B cell (primary cell): ENCODE results near the gene GIPC3. TPM values are rescaled to one million over a fixed set of nuclear protein-coding genes. Genes with fewer than 3 reads are reported as not detected.

Experiments used
- ATAC-seq: fragments of 200-7000 bp; cut with Tn5 transposase; one replicate; pipeline ENCODE4 v1.10.0; 2021; ENCODE audit warnings: low read depth, mild to moderate bottlenecking, moderate number of reproducible peaks, moderate library complexity
- CTCF ChIA-PET: fragments of 350-600 bp; sonication (Branson Sonifier 250); formaldehyde crosslinking; loops from one replicate; lab custom pipeline; 2021; ENCODE audit warnings: antibody characterized with exemption, inconsistent platforms; lab: Charles Lee
- POLR2A ChIA-PET: fragments of 350-600 bp; sonication (Branson Sonifier 250); formaldehyde crosslinking; loops from one replicate; lab custom pipeline; 2021; ENCODE audit warnings: antibody characterized with exemption; lab: Charles Lee
- DNase-seq: peaks from one replicate; pipeline ENCODE4 v3.0.0; 2013
- H2AFZ ChIP-seq: 2 replicates; pipeline ENCODE4 v1.6.1; 2012; ENCODE audit warnings: mild to moderate bottlenecking, low read depth, low read length; ENCODE audit not compliant: insufficient read depth, poor library complexity, severe bottlenecking
- H3K27ac ChIP-seq, 2 donors: 1 replicate in 1 of 2; 2 replicates in 1 of 2; pipeline ENCODE4 v1.5.1; 2012 to 2013; ENCODE audit warnings: low read length in 2 of 2, mild to moderate bottlenecking in 2 of 2, moderate library complexity in 1 of 2
- H3K27me3 ChIP-seq, 4 experiments: fragments of 200-600 bp in 1 of 4; sonication (generic) in 1 of 4; replicated peaks in 1 of 4; 1 replicate in 2 of 4; 2 replicates in 2 of 4; pipeline versions ENCODE4 v1.6.1 to v1.7.0; 2013 to 2016; ENCODE audit warnings: low read length in 3 of 4, mild to moderate bottlenecking in 2 of 4, mixed read lengths in 1 of 4, moderate library complexity in 1 of 4; ENCODE audit not compliant: insufficient read depth in 4 of 4, control insufficient read depth in 3 of 4; ENCODE audit errors: control extremely low read depth in 1 of 4
- H3K36me3 ChIP-seq, 2 experiments: replicated peaks in 1 of 2; 1 replicate in 1 of 2; 2 replicates in 1 of 2; pipeline versions ENCODE4 v1.6.1 to v1.7.1; 2013; ENCODE audit warnings: low read length in 1 of 2; ENCODE audit not compliant: insufficient read depth in 2 of 2, control insufficient read depth in 1 of 2; ENCODE audit errors: control extremely low read depth in 1 of 2, extremely low read depth in 1 of 2
- H3K4me1 ChIP-seq, 2 donors: fragments of 200-600 bp in 1 of 2; sonication (generic) in 1 of 2; 1 replicate in 1 of 2; 2 replicates in 1 of 2; pipeline versions ENCODE4 v1.5.1 to v1.6.1; 2013 to 2017; ENCODE audit warnings: low read length in 2 of 2; ENCODE audit not compliant: control insufficient read depth in 2 of 2, insufficient read depth in 2 of 2
- H3K4me2 ChIP-seq: replicated peaks from 2 replicates; pipeline ENCODE3; 2012; ENCODE audit warnings: mild to moderate bottlenecking, low read depth, low read length; ENCODE audit not compliant: poor library complexity, severe bottlenecking
- H3K4me3 ChIP-seq, 5 experiments: fragments of 200-600 bp in 1 of 5; sonication (generic) in 1 of 5; 1 replicate in 3 of 5; 2 replicates in 2 of 5; pipeline versions ENCODE4 v1.5.1 to v1.7.0; 2011 to 2016; ENCODE audit warnings: low read length in 4 of 5, mild to moderate bottlenecking in 4 of 5, low read depth in 2 of 5, control low read depth in 1 of 5, moderate library complexity in 1 of 5; ENCODE audit not compliant: insufficient read depth in 1 of 5; ENCODE audit errors: control extremely low read depth in 1 of 5, extremely low read depth in 1 of 5
- H3K79me2 ChIP-seq: fragments of 200-600 bp; sonication (generic); one replicate; pipeline ENCODE4 v1.6.0; 2016; ENCODE audit warnings: low read length; ENCODE audit not compliant: control insufficient read depth, insufficient read depth
- H3K9ac ChIP-seq: fragments of 200-600 bp; sonication (generic); 2 replicates; pipeline ENCODE4 v1.6.1; 2017; ENCODE audit warnings: mild to moderate bottlenecking, low read length, moderate library complexity
- H3K9me3 ChIP-seq, 3 donors: one replicate each; pipeline versions ENCODE4 v1.6.1 to v1.7.1; 2013; ENCODE audit warnings: low read length in 2 of 3; ENCODE audit not compliant: control insufficient read depth in 2 of 3, insufficient read depth in 1 of 3; ENCODE audit errors: control extremely low read depth in 1 of 3
- H4K20me1 ChIP-seq: 2 replicates; pipeline ENCODE4 v1.6.0; 2012; ENCODE audit warnings: mild to moderate bottlenecking, low read length; ENCODE audit not compliant: insufficient read depth, control insufficient read depth, poor library complexity, severe bottlenecking
- H3K27ac Mint-ChIP-seq: one replicate; pipeline ENCODE4 v1.8.0; 2021; ENCODE audit warnings: mixed read lengths
- H3K27me3 Mint-ChIP-seq: one replicate; pipeline ENCODE4 v1.8.0; 2021; ENCODE audit warnings: mixed read lengths
- H3K4me1 Mint-ChIP-seq: one replicate; pipeline ENCODE4 v1.8.0; 2021; ENCODE audit warnings: mixed read lengths
- H3K4me3 Mint-ChIP-seq: one replicate; pipeline ENCODE4 v1.8.0; 2021; ENCODE audit warnings: mixed read lengths
- H3K9me3 Mint-ChIP-seq: one replicate; pipeline ENCODE4 v1.8.0; 2022; ENCODE audit warnings: mixed read lengths; ENCODE audit not compliant: insufficient read depth
- CTCF ChIP-seq: fragments of 200-600 bp; IDR thresholded peaks from one replicate; pipeline ENCODE4 v1.8.0; 2022; ENCODE audit warnings: antibody characterized with exemption, mild to moderate bottlenecking
- EZH2 ChIP-seq: IDR thresholded peaks from 2 replicates; pipeline ENCODE4 v1.6.1; 2012; ENCODE audit warnings: borderline replicate concordance, low read depth, mild to moderate bottlenecking, moderate library complexity, low read length; ENCODE audit not compliant: insufficient read depth, poor library complexity, severe bottlenecking
- WGBS: methylation state at CpG from one replicate; pipeline ENCODE4 v1.1.5; 2013; ENCODE audit warnings: missing lambda C conversion rate; ENCODE audit not compliant: insufficient coverage; 5-methylcytosine and 5-hydroxymethylcytosine counted together
- intact Hi-C: fragments of 100-400 bp; cut with micrococcal nuclease; formaldehyde crosslinking; loops from one replicate; pipeline ENCODE4 v1.10.0; 2022
- polyA plus RNA-seq: library from polyadenylated mRNA; depleted of rRNA; stranded (reverse); fragments of >200 nt; gene quantifications from 2 replicates; pipeline ENCODE4 v1.2.3, GENCODE V29; 2012
- total RNA-seq, 2 donors: library from RNA; stranded (reverse); fragments of 120-200 nt in 1 of 2; gene quantifications; 1 replicate in 1 of 2; 2 replicates in 1 of 2; pipeline versions ENCODE4 v1.2.3 to v1.2.4, GENCODE V29; 2013 to 2022

GIPC3 gene
- total and polyA plus RNA-seq, 2 donors (not counting 1 experiment from before 2014, with no cell fraction given) = 0.47 to 0.48 TPM

DNA sequence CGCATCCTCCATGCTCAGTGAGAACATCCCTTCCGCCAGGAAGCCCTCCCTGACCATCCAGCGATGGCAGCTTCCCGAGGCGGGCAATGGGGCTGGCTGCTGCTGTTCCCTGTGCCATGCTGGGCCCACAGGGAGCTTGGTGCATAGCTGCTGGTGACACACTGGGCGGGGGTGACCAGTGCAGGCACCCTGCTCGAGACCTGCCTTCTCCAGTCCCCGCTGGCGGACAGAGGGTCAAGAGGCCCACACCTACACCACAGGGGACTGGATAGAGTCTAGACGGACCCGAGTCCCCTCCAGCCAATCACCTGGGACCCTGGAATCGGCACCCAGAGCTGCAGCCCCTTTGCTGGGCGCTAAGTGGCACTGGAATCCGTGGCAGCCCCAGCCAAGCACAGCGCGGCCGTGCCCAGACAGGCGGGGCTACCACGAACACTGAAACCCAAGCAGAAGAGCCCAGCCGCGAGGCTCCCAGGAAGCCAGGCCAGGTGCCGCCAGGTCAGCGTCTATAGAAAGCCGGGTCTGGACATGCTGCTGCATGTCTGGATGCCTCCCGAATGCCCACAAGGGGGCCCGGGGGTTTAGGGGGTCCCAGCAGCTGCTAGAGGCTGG is 30.4 kb downstream of the GIPC3 start:
- no peak for TF ChIP-seq EZH2
- TF ChIP-seq CTCF = no peak
- H3K27me3 Mint-ChIP-seq = no peaks in the 10 kb centered on the region
- DNase-seq (no peak), ATAC-seq (no peak)
- H3K9me3 ChIP-seq = no peaks in the 10 kb centered on the region
- 98% methylated on average over 24 of the region's 26 CpGs for WGBS
- POLR2A ChIA-PET = no interaction called here
- H3K36me3 ChIP-seq = peaks cover 0 to 36% of the 10 kb centered on the region in 2 experiments
- no peak overlapping the region for H3K27ac ChIP-seq
- H3K4me2 ChIP-seq = no peak overlapping the region
- no peak overlapping the region for H3K27ac Mint-ChIP-seq
- no peak overlapping the region for H3K4me3 ChIP-seq
- intact Hi-C loops = no loop called here
- CTCF ChIA-PET = interaction anchor here (1.1 to 6.4 kb wide), 2 partner anchors 31 to 69 kb away, joined by 5 to 47 read pairs; partner anchors contain the start of gene GIPC3
- no peaks in the 10 kb centered on the region for H3K27me3 ChIP-seq
- H3K4me1 Mint-ChIP-seq = peaks cover 13% of the 10 kb centered on the region
- no peaks in the 10 kb centered on the region for H3K9me3 Mint-ChIP-seq
- H2AFZ ChIP-seq = no peak overlapping the region
- peaks cover 6% of the 10 kb centered on the region for H3K79me2 ChIP-seq
- H3K9ac ChIP-seq = no peak overlapping the region
- peaks cover 13% of the 10 kb centered on the region for H4K20me1 ChIP-seq
- H3K4me1 ChIP-seq = peaks cover 12 to 15% of the 10 kb centered on the region in 2 donors
- H3K4me3 Mint-ChIP-seq = no peak overlapping the region

GRCh38 chr19:3617463-3617862 is 32.2 kb downstream of the GIPC3 start:
- intact Hi-C loops = no loop called here
- no peaks in the 10 kb centered on the region for H3K9me3 Mint-ChIP-seq

More at GRCh38 chr19:3617463-3617862, 32.2 kb downstream of the GIPC3 start:
- no peaks in the 10 kb centered on the region for H3K27me3 ChIP-seq
- H3K4me3 ChIP-seq = no peak overlapping the region
- peaks cover 13% of the 10 kb centered on the region for H3K4me1 Mint-ChIP-seq
- CTCF ChIA-PET = interaction anchor here (0.6 to 6.4 kb wide), 2 partner anchors 47 to 70 kb away, joined by 3 to 47 read pairs; no protein-coding TSS in a partner anchor
- peaks cover 29% of the 10 kb centered on the region for H4K20me1 ChIP-seq
- H3K9ac ChIP-seq = no peak overlapping the region
- peaks cover 0 to 34% of the 10 kb centered on the region in 2 experiments for H3K36me3 ChIP-seq
- peak overlapping the region; percentile 59 for H3K4me2 ChIP-seq
- DNase-seq (no peak), ATAC-seq (no peak)
- no peaks in the 10 kb centered on the region for H3K27me3 Mint-ChIP-seq
- no peak overlapping the region for H3K27ac Mint-ChIP-seq
- 21% methylated on average over 17 of the region's 19 CpGs for WGBS
- H2AFZ ChIP-seq = no peak overlapping the region
- H3K79me2 ChIP-seq = peaks cover 22% of the 10 kb centered on the region
- H3K4me1 ChIP-seq = peaks cover 12 to 15% of the 10 kb centered on the region in 2 donors
- H3K9me3 ChIP-seq = no peaks in the 10 kb centered on the region
- POLR2A ChIA-PET = no interaction called here
- H3K27ac ChIP-seq = no peak overlapping the region
- no peak for TF ChIP-seq EZH2
- TF ChIP-seq CTCF = no peak
- H3K4me3 Mint-ChIP-seq = no peak overlapping the region
